M059J (cell line): ENCODE measurements around the gene NBEA. TPM values are rescaled to one million over a fixed set of nuclear protein-coding genes. Genes with fewer than 3 reads are reported as not detected.
A peak's percentile ranks its signal among the peaks of the same experiment; 100 is the strongest.

Source experiments
- DNase-seq: peaks from one replicate; pipeline ENCODE4 v3.0.0-alpha.2; 2012; ENCODE audit warnings: low read depth
- total RNA-seq: library from RNA; depleted of rRNA; stranded (reverse); fragments of >200 nt; shearing (Covaris generic); gene quantifications from 2 replicates; pipeline ENCODE4 v1.2.3, GENCODE V29; 2014; rRNA removed

Gene NBEA, protein sequence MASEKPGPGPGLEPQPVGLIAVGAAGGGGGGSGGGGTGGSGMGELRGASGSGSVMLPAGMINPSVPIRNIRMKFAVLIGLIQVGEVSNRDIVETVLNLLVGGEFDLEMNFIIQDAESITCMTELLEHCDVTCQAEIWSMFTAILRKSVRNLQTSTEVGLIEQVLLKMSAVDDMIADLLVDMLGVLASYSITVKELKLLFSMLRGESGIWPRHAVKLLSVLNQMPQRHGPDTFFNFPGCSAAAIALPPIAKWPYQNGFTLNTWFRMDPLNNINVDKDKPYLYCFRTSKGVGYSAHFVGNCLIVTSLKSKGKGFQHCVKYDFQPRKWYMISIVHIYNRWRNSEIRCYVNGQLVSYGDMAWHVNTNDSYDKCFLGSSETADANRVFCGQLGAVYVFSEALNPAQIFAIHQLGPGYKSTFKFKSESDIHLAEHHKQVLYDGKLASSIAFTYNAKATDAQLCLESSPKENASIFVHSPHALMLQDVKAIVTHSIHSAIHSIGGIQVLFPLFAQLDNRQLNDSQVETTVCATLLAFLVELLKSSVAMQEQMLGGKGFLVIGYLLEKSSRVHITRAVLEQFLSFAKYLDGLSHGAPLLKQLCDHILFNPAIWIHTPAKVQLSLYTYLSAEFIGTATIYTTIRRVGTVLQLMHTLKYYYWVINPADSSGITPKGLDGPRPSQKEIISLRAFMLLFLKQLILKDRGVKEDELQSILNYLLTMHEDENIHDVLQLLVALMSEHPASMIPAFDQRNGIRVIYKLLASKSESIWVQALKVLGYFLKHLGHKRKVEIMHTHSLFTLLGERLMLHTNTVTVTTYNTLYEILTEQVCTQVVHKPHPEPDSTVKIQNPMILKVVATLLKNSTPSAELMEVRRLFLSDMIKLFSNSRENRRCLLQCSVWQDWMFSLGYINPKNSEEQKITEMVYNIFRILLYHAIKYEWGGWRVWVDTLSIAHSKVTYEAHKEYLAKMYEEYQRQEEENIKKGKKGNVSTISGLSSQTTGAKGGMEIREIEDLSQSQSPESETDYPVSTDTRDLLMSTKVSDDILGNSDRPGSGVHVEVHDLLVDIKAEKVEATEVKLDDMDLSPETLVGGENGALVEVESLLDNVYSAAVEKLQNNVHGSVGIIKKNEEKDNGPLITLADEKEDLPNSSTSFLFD (N-terminal part only)
- total RNA-seq, result 2.9 and 6.4 TPM in 2 replicates

DNA sequence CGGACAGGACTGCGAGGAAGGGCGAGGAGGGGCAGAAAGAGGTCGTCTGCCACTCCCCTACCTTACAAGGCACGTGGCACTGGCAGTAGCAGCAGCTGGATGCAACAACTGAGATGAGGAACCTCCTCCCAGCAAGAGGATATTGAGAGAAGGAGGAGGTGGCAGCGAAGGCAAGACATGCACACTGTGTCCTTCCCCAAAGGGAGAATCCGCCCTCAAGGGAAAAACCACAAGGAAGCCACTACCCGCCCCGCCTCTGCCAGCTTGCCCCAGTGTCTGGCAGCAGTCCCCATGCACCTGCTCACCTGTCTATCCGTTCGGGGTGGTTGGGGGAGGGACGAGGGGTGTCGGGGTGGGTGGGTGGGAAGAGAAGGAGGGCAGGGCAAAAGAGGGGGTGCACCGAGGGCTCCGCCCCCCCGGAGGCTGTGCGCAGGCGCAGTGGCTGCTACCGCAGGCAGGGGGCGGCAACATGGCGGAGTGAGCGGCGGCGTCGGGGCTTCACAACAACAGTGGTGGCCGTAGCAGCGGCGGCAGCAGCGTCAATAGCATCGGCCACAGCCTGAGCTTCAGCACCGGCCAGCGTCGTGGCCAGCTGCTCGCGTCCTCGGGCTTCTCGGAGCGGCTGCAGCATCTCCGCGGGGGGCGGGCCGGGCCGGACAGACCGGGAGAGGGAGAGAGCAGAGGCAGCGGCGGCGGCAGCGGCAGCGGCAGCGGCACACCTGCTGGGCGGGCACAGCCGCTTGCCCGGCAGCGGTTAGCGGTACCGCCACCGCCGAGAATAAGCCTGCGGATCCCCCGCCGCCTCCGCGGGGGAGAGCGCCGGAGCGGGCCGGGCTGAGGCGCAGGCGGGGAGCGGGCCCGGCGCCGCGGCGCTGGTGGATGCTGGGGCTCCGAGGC is at the start of gene NBEA:
NBEA (plus strand) TSS at position 436 of the 897 bp plus-strand sequence. CDS start 551 bp downstream, outside the sequence.
- DNase-seq, result peak; percentile 80

DNA sequence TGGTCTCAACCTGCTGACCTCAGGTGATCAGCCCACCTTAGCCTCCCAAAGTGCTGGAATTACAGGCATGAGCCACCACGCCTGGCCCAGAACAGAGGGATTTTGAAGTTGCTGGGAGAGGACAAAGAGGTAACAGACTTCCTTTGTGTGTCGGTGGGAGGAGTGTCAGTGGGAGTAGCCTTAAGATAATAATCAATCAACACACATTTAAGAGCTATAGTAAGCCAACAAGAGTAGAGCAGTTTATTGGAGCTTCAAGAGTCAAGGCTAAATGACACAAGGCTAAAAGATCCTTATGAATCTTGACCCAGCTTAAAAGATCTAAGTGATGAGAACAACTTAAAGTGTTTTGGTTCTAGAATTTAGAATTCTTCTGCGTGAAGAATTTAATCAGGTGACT is 47.3 kb upstream of the NBEA start:
- DNase-seq, result no peak

DNA sequence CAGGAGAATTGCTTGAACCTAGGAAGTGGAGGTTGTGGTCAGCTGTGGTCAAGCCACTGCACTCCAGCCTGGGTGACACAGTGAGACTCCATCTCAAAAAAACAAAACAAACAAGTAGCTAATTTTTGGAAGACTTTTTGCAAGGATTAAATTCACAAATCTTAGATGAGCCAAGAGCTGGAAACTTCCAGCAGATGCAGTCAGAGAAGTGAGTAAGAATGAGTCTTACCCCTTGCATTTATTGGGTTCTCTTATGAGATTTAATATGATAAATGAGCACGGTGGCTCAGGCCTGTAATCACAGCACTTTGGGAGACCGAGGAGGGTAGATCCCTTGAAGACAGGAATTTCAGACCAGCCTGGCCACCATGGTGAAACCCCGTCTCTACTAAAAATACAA is 44.9 kb upstream of the NBEA start:
- peak; percentile 76 for DNase-seq

DNA sequence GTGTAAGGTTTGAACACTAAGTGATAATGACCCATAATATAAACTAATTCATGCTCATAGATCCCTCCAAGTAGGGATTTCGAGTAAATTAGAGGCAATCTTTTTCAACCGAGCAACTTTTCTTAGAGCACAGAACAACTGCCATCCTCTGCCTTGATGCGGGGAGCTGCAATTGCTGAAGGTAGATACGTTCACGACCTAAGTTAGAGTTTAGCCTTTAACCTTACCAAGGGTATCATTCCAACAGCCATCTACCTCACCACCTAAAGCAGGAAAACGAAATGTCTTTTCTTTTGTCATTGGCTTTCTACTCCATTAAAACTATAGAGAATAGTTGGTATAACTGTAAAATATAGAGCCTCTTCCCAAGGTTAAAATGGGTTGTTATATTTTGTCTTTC is 42.2 kb upstream of the NBEA start:
- no peak for DNase-seq

DNA sequence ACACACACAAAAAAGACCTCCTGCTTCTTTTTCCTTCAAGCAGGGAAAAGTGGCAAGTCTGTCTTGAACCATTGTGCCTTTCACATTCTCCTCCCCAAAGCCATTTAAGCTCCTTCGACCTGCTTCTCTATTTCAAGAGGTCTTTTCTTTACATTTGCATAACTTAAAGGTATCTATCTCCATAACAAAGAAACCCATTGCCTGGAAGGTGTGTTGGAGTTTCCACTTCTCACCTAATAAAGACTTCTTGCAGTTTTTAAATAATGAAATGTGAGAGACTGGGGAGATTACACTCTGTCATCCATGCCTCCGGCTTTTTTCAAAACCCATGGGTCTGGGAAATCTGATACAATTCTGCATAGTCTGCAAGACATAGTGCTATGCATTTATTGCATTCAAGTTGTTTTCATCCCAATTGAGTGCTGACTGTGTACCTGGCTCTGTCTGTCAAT is 41.8 kb upstream of the NBEA start:
- no peak for DNase-seq

DNA sequence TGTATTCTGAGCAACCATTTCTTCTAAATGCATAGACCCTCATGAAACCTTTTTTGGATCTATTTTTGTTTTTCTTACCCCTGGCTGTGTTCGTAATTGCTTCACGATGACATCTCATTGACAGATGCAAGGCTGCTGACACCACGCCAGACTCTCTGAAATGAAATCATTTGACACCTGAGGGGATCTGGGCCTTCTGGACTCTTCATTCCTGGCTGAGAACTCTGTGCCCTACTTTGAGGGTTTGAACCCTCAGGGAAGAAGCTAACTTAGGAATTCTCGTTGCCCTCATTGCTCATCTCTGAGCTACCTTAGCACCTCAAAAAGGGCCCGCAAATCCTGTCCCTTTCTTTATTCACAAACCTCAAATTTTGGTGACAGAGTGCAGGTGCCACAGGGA is 40.5 kb upstream of the NBEA start:
- no peak for DNase-seq

DNA sequence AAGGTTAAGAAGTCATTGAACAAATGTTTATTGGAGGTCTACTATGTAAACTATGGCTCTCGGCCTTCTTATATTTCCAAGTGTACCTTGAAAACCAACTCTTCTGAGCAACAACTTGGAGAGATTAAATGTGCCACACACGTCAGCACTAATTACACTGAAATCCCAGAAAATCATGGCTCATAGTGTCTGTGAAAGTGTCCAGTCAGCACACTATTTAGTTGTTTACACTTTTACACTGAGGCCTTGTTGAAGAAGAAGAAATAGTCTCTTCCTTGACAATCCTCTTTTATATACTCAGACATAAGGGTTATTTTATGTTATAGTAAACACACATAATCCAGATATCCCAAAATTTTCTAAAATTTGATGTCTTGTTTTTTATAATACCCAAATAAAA is 30.9 kb upstream of the NBEA start:
- no peak for DNase-seq

DNA sequence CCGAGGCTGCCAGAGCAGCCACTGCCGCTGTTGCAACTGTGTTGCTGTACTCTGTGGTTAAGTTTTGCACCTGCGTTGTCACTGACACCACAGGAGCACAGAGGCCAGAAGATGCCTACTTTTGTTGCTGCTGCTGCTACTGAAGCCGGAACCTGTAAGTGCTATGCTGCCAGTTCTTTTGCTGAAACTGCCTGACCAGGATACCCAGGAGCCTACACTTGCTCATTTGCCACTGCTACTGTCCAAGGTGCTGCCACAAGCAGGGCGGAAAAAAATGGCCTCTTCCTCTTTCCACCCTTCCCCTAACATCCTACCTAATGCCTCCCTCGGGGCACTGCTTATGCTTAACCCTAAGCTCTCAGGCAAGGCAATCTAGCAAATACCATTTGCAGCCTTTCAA is 29.0 kb upstream of the NBEA start:
- DNase-seq, result peak; percentile 20

DNA sequence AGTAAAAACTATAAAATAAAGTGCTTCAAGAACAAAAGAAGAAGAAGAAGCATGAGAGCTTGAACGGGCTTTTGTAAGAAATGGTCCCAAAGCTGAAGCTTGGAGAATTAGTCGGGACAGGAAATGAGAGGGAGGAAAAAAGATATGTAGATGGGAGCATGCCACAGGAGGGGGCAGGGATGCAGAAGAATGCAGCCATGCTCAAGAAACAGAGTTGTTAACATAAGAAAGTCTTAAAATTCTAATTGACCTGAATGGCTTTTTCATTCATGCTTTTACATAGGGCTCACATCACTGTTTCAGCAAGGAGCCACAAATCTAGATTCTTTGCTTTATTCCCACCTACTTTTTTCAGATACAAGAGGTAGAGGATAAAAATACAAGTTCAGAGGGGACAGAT is 27.7 kb upstream of the NBEA start:
- no peak for DNase-seq

DNA sequence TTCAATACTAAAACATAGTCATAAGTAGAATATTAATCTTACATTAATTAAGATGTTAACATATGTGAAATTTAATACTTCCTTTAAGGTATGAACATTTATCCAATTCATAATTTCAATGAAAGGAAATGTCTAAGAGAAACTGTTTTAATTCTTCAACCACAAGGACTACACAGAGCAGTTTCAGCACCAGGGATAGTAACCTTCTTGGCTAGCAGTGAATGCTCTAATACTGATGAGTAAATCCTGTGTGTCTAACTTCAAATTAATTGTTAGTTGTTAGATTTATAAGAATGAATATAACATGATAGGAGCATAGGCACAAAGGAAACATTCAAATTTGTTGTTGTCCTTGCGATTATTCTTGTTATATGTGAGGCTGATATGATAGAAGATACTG is 15.6 kb upstream of the NBEA start:
- peak; percentile 67 for DNase-seq

DNA sequence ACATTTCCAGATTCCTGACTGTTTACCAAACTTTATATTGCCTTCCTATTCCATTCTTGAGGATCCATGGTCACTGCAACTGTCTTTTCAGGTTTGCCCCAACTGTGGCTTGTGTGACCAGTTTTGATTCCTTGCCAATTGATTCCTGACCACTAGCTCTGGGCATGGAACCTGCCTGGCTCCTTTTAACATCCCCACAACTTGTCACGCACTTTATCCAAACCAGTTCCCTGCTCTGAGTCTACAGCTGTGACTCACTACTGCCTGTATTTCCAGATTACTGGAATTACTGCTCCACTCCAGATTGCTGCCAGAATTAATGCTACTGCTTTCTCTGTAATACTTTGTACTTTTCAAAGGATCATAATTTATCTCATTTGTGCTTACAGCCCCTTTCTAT is 13.4 kb upstream of the NBEA start:
- peak; percentile 74 for DNase-seq

DNA sequence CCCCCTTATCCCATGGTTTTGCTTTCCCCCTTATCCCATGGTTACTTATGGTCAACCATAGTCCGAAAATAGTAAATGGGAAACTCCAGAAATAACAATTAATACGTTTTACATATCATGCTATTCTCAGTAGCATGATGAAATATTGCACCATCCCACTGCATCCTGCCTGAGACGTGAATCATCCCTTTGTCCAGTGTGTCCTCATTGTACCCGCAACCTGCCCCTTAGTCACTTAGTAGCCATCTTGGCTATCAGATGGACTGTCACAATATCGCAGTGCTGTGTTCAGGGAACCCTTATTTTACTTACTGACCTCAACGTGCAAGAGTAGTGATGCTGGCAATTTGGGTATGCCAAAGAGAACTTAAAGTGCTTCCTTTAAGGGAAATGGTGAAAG is 10.5 kb upstream of the NBEA start:
- DNase-seq, result peak; percentile 41

DNA sequence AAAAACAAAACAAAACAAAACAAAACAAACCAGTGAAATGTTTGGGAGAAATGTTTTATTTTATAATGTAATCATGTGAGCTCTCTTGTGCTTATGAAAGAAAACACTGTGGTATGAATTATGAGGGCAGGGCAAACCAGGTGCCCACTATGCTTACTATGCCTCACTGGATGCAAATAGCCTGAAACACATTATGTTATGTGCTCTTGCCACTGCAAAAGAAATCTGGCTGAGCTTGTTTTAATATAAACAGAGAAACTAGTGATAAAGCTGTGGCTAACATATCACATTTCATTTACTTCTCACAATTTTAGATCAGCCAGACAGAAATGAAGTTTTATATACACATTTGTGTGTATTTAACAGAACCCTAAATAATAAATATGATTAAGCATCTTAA is 8.7 kb upstream of the NBEA start:
- DNase-seq, result peak; percentile 7

DNA sequence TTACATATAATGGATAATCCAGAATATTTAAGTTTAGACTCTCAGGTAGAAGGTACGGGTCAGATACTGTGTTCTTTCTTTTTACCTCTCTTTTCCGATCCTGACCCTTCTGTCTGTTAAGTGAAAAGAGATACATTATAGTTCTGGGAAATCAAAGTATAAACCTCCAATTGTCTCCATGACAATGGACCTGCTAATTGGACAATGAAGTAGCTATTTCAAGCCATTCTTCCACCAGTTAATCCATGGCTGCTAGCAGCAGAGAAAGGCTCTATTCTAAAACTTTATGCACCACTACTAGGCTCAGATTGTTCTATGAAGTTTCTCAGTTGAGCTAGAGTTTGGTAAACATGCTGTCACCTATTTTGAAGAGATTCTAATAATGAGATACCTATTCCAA is 8.3 kb upstream of the NBEA start:
- no peak for DNase-seq

DNA sequence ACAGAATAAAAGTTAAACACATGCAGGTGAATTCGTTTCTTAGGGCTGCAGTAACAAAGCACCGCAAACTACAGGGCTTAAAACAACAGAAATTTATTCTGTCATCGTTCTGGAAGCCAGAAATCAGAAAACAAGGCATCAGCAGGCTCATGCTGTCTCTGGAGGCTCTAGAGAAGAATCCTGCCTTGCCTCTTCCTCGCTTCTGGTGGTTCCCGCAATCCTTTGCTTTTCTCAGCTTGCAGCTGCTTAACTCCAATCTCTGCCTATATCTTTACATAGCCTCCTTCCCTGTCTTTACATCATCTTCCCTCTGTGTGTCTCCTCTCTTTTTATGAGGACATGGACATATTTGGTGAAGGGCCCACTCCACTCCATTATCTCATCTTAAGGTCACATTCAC is 6.2 kb upstream of the NBEA start:
- no peak for DNase-seq

DNA sequence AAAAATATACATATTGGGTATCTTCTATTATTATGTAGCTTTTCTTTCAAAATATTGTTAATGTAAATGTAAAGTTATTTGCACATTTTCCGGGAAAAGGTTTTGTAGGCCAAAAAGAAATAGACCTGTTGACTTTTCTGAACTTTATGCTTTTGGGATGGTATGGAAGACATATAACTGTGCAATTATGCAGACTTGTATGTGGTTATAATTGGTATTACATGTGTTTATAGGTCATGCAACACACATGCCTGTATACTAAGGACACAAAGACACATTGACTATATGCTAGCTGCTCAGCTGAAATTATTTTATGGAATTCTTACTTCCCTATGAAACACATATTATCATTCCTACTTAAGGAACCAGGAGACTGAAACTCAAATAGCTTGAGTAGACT is 2.3 kb upstream of the NBEA start:
- DNase-seq, result no peak

DNA sequence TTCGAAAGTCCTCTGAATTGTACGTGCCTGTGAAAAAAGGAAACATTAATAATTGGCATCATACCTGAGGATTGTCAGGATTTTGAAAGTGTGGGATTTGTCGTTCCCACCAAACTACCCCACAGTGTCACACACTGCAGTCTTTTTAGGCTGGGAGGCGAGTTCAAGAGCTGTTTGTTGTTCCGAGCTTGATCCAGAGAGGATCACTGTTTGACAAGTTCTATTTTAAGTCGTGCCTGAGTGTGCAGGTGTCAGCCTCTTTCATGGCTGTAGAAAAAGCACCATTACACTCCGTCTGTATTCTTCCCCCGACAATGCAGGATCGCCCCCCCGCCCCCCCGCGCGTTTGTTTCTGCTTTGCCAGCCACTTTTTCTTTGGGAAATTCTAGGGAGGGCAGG is 635 bp upstream of the NBEA start:
- DNase-seq, result no peak

DNA sequence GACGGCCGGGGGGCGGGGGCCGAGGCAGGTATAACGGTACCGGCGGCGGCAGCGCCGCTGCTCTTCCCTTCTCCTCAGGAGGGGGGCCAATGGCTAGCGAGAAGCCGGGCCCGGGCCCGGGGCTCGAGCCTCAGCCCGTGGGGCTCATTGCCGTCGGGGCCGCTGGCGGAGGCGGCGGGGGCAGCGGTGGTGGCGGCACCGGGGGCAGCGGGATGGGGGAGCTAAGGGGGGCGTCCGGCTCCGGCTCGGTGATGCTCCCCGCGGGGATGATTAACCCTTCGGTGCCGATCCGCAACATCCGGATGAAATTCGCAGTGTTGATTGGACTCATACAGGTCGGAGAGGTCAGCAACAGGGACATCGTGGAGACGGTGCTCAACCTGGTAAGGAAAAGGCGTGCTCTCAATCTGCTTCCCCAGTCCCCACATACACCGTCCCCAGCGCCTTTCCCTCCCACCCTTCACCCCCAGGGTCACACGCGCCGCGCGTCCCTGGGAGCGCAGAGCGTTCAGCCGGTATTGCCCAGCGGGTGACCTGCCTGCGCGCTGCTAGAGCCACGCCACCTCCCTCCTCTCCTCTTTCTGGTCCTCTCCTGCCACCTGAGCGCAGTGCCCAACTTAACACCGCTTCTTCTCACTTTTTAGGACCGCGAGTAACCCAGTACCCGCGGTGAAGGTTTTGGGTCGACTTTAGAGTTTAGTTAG is 814 bp downstream of the NBEA start:
- peak; percentile 48 for DNase-seq

DNA sequence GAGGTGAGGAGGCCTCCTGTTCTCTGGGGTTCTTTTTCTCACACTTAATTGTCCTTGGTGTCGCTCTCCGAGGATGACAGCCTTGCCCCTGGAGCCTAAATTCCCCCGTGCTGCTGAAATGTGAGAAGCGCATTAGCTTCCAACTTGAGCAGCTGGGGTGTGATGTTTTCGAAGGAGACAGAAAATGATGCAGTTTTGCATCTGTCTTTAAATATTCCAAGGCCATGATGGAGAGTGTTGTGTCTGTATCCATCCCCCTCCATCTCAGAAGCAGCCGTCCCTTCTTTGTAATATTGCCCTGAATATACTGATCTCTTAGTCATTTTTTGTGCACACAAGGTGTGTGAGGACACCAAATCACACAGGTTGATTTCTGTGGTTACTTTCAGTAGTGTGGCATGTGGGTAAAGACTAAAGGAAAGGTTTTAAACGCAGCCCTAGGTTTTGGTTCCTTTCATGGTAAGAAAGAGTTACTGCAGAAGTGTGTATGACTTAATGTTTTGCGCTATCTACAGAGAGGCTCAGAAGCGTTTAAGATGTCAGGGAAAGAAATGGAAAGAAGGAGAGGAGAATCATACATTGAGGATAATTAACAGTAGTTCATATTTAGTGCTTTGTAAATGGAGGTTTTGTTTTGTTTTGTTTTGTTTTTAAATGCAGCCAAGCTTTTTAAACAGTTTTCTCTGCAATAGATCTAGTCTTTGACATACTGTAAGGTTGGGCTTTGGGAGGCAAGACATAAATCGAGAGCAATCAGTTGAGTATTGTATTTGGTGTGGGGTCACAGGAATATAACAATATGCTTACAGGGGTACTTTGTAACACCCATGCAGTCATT is 1.6 kb downstream of the NBEA start:
- DNase-seq, result peak; percentile 9

DNA sequence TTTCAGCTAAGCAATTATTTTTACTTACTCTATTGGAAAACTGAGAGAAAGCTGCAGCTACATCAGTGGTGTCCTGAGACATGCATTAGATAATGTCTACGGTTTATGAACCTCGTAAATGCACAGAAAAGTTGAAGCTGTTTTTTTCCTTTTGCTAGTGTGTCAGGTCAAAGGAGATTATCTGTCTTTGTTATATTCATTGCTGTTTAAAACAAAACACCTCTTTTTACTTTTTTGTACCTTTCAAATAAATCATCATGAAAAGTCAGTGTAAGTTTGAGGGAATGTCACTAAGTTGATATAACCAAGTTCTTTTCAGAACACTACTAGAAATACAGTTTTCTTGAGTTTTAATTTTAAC is 2.2 kb downstream of the NBEA start:
- no peak for DNase-seq
